ENCODE data around the gene ALKBH5.

GRCh38 chr17:18225642-18226283, 42.1 kb downstream of the ALKBH5 start:
- TF ChIP-seq EZH2 (IDR thresholded peaks at IDR 0.05; ENCODE audit: borderline replicate concordance, low read depth, low read length, poor library complexity, severe bottlenecking) (no peak), CTCF (conservative IDR thresholded peaks at IDR 0.05; ENCODE audit: low read depth, low read length) (no peak)

Measured in A673 (cell line).